Neural cell (in vitro differentiated cells): ENCODE data around the gene SELENOI.

Experiments used
- CTCF ChIP-seq: fragments of 450-650 bp; IDR thresholded peaks from 2 replicates; pipeline ENCODE4 v1.5.1; 2014; ENCODE audit warnings: antibody characterized with exemption, mild to moderate bottlenecking, moderate library complexity; ENCODE audit not compliant: poor library complexity, severe bottlenecking
- POLR2AphosphoS5 ChIP-seq: IDR thresholded peaks from 2 replicates; pipeline ENCODE4 v1.6.1; 2012
- RAD21 ChIP-seq: fragments of 450-650 bp; conservative IDR thresholded peaks from 2 replicates; pipeline ENCODE4 v1.6.1; 2014; ENCODE audit warnings: antibody characterized with exemption, mild to moderate bottlenecking, moderate library complexity

- TF ChIP-seq CTCF = no peak
- TF ChIP-seq POLR2AphosphoS5 = no peak
- TF ChIP-seq RAD21 = no peak
Observed at GRCh38 chr2:26318950-26319349, 27.0 kb upstream of the SELENOI start.
